Measurements from ENCODE around the gene ACVR1B.

Gene ACVR1B

DNA sequence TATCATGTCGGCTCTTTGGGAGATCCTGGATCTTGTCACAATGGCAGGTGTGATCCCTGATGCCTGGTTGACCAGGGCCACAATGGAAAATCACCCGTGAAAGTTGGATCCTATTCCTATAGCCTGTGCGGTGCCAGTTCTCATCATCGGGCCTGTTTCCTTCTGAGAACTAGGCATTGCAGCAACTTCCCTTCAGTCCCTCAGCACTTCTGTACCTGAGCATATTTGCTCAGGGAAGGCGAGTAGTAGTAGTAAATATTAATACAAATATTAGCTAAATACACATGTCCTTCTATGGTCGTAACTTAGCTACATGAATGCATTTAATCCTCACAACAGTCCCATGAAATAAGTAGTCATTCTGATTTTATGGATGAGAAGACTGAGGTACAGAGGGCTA lies 33.2 kb downstream of the ACVR1B start:
- Mint-ChIP-seq H3K36me3 (ENCODE audit: low read depth) (peaks cover 35% of the 10 kb centered on the region), H3K27ac (no peak overlapping the region), H3K4me1 (ENCODE audit: low read depth) (peaks cover 13% of the 10 kb centered on the region), H3K27me3 (no peaks in the 10 kb centered on the region), H3K4me3 (no peak overlapping the region), H3K9me3 (no peaks in the 10 kb centered on the region)

DNA sequence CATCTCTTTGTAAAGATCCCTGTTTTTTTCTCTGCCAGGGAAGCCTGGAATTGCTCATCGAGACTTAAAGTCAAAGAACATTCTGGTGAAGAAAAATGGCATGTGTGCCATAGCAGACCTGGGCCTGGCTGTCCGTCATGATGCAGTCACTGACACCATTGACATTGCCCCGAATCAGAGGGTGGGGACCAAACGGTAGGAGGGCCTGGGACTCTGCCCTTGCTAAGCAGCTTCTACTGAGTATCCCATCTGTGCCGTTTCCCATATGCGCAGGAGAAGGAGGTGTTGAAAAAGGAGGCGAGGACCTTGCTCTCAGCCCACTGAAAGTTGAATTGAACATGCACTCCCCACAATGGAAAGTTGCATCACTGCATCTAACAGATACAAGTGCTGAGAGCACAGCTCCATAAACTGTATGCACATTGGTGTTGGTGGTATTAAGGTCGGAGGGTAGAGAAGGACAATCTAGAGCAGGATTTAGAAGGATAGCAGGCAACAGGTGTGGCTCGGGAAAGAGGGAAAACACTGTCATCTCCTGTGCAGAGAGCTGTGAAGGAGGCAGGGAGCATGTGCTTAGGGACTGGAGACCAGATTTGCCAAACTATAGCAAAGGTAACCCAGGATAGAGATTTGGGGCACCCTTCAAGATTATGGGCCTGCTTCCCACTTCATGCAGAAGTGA lies 33.8 kb downstream of the ACVR1B start:
- Mint-ChIP-seq H3K36me3 (ENCODE audit: low read depth) (peaks cover 35% of the 10 kb centered on the region), H3K9me3 (no peaks in the 10 kb centered on the region), H3K4me1 (ENCODE audit: low read depth) (peaks cover 7% of the 10 kb centered on the region), H3K27me3 (no peaks in the 10 kb centered on the region), H3K4me3 (no peak overlapping the region), H3K27ac (no peak overlapping the region)

DNA sequence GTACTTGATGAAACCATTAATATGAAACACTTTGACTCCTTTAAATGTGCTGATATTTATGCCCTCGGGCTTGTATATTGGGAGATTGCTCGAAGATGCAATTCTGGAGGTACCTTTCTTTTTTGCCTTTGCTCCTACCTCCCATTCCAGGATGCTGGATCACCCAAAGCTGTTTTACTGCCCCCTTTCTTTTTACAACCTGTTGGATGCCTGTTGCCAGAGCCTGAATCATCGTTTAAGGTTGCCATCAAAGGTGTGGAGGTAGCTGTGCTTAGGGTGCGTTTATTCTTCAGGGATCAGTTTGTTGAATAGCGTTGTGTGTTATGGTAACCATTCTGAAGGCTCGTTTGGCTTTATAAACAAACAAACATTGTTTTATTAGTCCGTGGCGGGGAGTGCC lies 35.3 kb downstream of the ACVR1B start:
- Mint-ChIP-seq H3K4me3 (no peak overlapping the region), H3K27ac (no peak overlapping the region), H3K36me3 (ENCODE audit: low read depth) (peaks cover 28% of the 10 kb centered on the region), H3K4me1 (ENCODE audit: low read depth) (no peaks in the 10 kb centered on the region), H3K27me3 (no peaks in the 10 kb centered on the region), H3K9me3 (no peaks in the 10 kb centered on the region)

DNA sequence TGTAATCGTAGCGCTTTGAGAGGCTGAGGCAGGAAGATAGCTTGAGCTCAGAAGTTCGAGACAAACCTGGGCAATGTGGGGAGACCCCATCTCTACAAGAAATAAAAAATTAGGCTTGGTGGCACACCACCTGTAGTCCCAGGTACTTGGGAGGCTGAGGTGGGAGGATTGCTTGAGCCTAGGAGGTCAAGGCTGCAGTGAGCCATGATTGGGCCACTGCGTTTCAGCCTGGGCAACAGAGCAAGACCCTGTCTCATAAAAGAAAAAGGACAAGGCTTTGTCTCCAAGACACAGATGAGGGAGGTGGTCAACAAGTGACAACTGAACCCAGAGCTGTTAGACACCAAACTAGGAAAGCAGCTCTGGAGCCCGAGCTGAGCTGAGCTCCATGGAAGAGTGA lies 40.7 kb downstream of the ACVR1B start:
- H3K27ac Mint-ChIP-seq: no peak overlapping the region
- H3K4me1 Mint-ChIP-seq (ENCODE audit: low read depth): peaks cover 6% of the 10 kb centered on the region
- no peaks in the 10 kb centered on the region for H3K27me3 Mint-ChIP-seq
- no peaks in the 10 kb centered on the region for H3K9me3 Mint-ChIP-seq
- peaks cover 11% of the 10 kb centered on the region for H3K36me3 Mint-ChIP-seq (ENCODE audit: low read depth)
- H3K4me3 Mint-ChIP-seq: no peak overlapping the region

DNA sequence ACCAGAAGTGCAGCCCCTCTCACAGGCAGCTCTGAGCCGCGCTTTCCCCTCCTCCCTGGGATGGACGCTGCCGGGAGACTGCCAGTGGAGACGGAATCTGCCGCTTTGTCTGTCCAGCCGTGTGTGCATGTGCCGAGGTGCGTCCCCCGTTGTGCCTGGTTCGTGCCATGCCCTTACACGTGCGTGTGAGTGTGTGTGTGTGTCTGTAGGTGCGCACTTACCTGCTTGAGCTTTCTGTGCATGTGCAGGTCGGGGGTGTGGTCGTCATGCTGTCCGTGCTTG lies 43.0 kb downstream of the ACVR1B start:
- Mint-ChIP-seq H3K27me3 (no peaks in the 10 kb centered on the region), H3K27ac (no peak overlapping the region), H3K9me3 (no peaks in the 10 kb centered on the region), H3K4me3 (no peak overlapping the region), H3K4me1 (ENCODE audit: low read depth) (peaks cover 9% of the 10 kb centered on the region), H3K36me3 (ENCODE audit: low read depth) (peaks cover 14% of the 10 kb centered on the region)

DNA sequence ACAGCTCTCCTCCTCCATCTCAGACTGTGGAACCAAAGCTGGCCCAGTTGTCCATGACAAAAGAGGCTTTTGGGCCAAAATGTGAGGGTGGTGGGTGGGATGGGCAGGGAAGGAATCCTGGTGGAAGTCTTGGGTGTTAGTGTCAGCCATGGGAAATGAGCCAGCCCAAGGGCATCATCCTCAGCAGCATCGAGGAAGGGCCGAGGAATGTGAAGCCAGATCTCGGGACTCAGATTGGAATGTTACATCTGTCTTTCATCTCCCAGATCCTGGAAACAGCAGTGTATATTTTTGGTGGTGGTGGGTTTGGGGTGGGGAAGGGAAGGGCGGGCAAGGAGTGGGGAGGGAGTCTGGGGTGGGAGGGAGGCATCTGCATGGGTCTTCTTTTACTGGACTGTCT lies 43.5 kb downstream of the ACVR1B start:
- H3K27ac Mint-ChIP-seq: no peak overlapping the region
- no peak overlapping the region for H3K4me3 Mint-ChIP-seq
- H3K4me1 Mint-ChIP-seq (ENCODE audit: low read depth): peaks cover 12% of the 10 kb centered on the region
- H3K27me3 Mint-ChIP-seq: no peaks in the 10 kb centered on the region
- peaks cover 14% of the 10 kb centered on the region for H3K36me3 Mint-ChIP-seq (ENCODE audit: low read depth)
- H3K9me3 Mint-ChIP-seq: no peaks in the 10 kb centered on the region

DNA sequence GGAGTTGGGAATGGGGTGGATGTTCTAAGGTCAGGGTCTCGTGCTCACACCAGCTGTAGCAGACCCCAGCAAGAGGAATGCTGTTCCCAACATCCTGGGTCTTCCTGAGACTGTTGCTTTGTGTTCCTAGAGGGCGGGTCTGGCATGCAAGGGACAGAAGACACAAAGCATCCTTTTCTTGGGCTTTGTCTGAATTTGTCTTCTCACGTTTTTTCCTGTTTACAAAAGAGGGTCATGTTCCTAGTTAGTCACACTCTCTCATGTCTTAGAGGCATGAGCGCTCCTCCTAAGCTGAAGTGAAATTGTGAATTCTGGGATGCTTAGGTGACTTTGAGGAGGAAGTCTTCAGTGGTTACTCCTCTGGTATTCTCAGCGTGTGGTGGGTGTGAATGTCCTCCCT lies 45.6 kb downstream of the ACVR1B start:
- Mint-ChIP-seq H3K36me3 (ENCODE audit: low read depth) (peaks cover 14% of the 10 kb centered on the region), H3K9me3 (no peaks in the 10 kb centered on the region), H3K4me3 (no peak overlapping the region), H3K27me3 (no peaks in the 10 kb centered on the region), H3K4me1 (ENCODE audit: low read depth) (peaks cover 12% of the 10 kb centered on the region), H3K27ac (no peak overlapping the region)

DNA sequence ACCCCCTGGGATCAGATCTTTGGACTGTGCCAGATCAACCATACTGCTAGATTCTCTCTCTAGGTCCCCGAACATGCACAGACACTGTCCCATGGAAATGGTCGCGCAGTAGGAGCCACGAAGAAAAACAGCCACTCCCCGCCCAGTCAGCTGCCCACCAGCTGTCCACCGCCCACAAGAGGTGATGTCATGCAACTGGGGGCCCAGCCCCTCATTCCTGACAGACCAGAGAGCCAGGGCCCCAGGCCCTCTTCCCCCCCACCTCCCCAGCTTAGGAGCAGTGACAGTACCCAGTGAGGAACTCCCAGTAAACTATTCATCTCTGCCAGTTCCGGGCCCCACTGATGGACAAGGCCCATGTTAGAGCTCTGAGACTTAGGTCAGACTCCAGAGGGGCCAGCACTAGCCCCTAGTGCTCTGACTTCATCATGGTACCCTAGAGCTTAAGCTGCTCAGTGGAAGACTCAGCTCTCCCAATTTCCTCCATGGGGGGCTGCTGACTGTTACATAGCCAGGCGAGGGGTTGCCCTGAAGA lies 51.6 kb downstream of the ACVR1B start:
- H3K36me3 Mint-ChIP-seq (ENCODE audit: low read depth): peaks cover 3% of the 10 kb centered on the region
- H3K27me3 Mint-ChIP-seq: peaks cover 3% of the 10 kb centered on the region
- H3K4me3 Mint-ChIP-seq: no peak overlapping the region
- no peak overlapping the region for H3K27ac Mint-ChIP-seq
- peaks cover 26% of the 10 kb centered on the region for H3K4me1 Mint-ChIP-seq (ENCODE audit: low read depth)
- H3K9me3 Mint-ChIP-seq: no peaks in the 10 kb centered on the region

DNA sequence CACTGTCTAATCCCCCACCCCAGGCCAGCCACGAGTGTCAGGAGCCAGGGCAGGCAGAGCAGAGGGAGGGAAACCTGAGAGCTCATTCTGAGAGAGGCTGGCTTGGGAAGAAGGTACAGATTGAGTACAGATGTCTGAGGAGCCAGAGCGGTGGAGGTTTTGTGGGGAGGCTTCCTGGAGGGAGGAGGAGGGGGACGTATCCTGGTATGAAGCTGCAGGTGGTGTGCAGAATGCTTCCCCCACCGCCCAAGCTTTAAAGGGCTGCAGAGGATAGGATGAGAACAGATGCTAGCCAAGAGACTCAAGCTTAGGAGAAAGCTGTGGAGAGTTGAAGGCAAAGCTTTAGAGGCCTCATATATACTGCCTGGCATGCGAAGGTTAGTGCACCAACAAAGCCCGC lies 52.1 kb downstream of the ACVR1B start:
- Mint-ChIP-seq H3K9me3 (no peaks in the 10 kb centered on the region), H3K4me3 (no peak overlapping the region), H3K36me3 (ENCODE audit: low read depth) (peaks cover 3% of the 10 kb centered on the region), H3K4me1 (ENCODE audit: low read depth) (peaks cover 31% of the 10 kb centered on the region), H3K27ac (no peak overlapping the region), H3K27me3 (peaks cover 3% of the 10 kb centered on the region)

DNA sequence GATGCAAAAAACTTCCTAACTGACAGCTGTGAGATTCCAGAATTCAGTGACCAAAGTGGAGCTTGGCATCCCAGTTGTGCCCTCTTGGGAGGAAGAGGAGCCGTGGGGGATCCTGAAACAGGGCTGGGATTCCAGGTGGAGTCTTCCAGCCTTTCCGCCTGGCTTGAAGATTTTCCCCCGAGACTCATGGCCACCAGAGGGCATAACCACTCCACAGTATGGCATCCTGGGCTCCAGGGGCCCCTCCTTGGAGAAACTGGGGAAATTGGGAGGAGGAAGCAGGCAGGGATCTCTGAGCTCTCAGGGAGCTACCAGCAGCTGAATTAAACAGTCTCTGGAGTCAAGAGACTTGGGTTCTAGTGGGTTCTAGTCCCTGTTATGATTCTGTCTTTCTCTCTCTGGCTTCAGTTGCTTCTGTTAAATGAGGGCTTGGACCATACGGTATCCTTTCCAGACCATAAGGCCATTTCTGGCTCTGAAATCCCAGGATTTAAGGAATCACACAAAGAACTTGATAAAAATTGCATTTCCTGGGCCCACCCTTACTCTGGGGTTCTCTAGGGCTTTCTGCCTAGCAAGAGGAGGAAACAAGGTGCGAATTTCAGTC lies 52.6 kb downstream of the ACVR1B start:
- Mint-ChIP-seq H3K27ac (no peak overlapping the region), H3K27me3 (peaks cover 3% of the 10 kb centered on the region), H3K36me3 (ENCODE audit: low read depth) (peaks cover 7% of the 10 kb centered on the region), H3K9me3 (no peaks in the 10 kb centered on the region), H3K4me3 (no peak overlapping the region), H3K4me1 (ENCODE audit: low read depth) (peaks cover 36% of the 10 kb centered on the region)

DNA sequence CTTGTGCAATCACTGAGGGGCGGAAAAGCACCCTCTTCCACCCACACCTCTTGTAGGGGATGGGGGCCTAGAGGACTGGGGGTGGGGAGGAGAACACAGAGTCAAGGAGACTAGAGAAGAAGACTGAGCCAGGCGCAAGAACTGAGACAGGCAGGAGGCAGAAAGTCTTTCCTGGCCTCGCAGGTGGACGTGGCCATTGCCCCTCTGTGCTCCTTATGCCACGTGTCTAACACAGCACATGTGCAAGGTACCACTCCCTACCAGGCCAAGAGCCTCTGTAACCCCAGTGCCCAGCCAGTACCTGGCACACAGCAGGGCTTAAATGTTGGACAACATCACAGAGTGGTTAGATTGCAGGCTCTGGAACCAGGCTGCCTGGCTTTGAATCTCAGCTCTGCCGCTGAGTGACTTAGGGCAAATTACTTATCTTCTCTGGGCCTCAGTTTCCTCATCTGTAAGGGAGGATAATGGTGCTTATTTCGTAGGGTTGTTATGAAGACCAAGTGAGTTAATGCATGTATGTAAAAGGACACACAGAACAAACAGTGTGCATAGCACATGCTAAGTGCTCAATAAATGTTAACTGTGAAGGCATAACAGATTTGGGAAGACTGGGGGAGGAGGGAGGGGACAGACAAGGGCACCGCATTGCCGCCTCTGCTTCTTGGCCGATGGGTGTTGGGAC lies 53.9 kb downstream of the ACVR1B start:
- Mint-ChIP-seq H3K4me1 (ENCODE audit: low read depth) (peaks cover 30% of the 10 kb centered on the region), H3K9me3 (no peaks in the 10 kb centered on the region), H3K27me3 (peaks cover 3% of the 10 kb centered on the region), H3K27ac (no peak overlapping the region), H3K4me3 (peak overlapping the region; percentile 27), H3K36me3 (ENCODE audit: low read depth) (peaks cover 7% of the 10 kb centered on the region)

DNA sequence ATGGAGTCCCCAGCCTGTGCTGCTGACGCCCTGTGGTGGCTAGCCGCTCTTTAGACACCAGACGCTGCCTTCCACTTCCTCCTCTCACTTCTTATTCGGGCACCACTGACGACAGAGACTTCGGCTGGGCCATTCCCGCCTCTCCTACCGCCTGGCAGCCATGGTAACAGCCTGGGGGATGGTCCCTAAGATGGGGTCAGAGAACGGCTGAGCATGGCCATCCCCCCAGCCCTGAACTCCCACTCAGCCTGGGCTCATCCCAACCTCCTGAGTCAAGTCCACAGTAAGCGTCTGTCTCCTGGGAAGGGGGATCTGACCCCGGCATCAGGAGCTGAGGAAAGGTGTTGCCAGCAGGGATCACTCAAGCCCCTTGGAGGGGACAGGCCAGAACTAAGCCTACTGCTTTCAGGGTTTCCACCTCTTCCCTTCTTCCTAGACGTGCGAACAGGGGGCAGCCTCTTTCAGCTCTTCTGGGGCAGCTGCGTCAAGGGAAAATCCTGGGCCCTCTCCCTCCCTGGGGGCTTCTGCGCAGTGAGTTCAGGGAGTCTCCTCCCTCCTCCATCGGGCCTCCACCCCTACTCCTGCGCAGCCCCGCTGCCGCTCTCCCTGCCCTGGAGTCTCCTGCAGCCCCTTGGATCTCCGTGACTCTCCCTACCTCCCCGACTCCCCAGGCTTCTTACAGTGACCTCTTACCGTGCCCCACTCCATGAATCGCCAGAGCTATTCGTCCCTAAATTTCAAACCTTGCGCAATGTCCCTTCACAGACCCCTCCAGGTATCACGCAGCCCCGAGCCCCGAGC lies 54.6 kb downstream of the ACVR1B start:
- Mint-ChIP-seq H3K4me3 (peak overlapping the region; percentile 83), H3K36me3 (ENCODE audit: low read depth) (peaks cover 7% of the 10 kb centered on the region), H3K9me3 (no peaks in the 10 kb centered on the region), H3K4me1 (ENCODE audit: low read depth) (peaks cover 30% of the 10 kb centered on the region), H3K27ac (peak overlapping the region; percentile 79), H3K27me3 (peaks cover 3% of the 10 kb centered on the region)

DNA sequence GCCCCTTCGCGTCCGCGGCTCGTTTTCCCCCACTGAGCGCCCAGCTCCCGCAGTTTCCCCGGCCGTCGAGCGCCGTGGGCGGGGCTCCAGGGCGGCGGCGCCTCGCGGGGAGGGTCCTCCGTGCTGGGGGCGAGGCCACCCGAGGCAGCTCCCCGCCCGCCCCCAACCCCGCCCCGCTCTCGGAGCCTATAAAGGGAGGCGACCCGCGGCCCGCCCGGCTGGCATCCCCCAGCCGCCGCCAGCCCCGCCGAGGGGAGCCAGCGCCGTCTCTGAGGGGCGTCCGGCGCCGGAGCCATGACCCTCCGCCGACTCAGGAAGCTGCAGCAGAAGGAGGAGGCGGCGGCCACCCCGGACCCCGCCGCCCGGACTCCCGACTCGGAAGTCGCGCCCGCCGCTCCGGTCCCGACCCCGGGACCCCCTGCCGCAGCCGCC lies 55.2 kb downstream of the ACVR1B start, which contains the start of gene TAMALIN:
TAMALIN (plus strand) TSS at position 221 of the 432 bp plus-strand sequence; CDS start at position 295, 74 bp downstream.
- peaks cover 7% of the 10 kb centered on the region for H3K36me3 Mint-ChIP-seq (ENCODE audit: low read depth)
- peaks cover 3% of the 10 kb centered on the region for H3K27me3 Mint-ChIP-seq
- H3K9me3 Mint-ChIP-seq: no peaks in the 10 kb centered on the region
- peaks cover 30% of the 10 kb centered on the region for H3K4me1 Mint-ChIP-seq (ENCODE audit: low read depth)
- peak within 1 kb of the TSS; percentile 89 for H3K4me3 Mint-ChIP-seq
- peak within 1 kb of the TSS; percentile 86 for H3K27ac Mint-ChIP-seq

DNA sequence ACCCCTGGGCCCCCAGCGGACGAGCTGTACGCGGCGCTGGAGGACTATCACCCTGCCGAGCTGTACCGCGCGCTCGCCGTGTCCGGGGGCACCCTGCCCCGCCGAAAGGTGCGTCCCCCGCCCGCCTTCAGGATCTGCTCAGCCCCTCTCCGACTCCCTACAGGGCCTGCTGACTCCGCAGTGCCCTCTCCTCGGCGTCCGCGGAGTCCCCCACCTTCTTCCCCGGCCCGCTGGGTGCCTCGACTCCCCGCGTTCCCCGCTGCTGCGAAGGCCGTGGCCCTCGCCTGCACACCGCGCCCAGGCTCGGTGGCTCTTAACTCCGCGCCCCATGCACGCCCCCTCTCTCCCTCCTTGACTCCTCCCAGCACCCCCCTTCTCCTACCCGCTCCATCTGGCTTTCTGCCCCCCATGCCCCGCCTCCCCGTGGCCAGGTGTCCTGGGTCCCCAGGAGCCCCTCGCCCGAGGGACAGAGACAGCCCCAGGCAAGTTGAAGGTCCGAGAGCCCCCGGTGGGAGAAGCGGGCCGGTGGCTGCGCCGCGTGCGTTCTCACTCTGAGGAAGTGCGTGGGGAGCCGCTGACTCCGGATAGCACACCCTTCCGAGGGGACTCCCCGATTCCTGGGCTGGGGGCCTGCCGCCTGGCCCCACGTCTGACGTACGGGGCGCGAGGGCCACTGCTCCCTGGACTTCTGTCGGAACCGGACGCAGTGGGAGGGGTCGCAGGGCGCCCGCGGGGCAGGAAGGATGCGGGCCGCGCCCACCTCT lies 55.8 kb downstream of the ACVR1B start:
- Mint-ChIP-seq H3K27me3 (peaks cover 3% of the 10 kb centered on the region), H3K4me1 (ENCODE audit: low read depth) (peaks cover 30% of the 10 kb centered on the region), H3K9me3 (no peaks in the 10 kb centered on the region), H3K36me3 (ENCODE audit: low read depth) (peaks cover 10% of the 10 kb centered on the region), H3K27ac (peak overlapping the region; percentile 86), H3K4me3 (peak overlapping the region; percentile 89)
